H9 (cell line): ENCODE measurements around the gene ARHGAP22. TPM values are rescaled to one million over a fixed set of nuclear protein-coding genes. Genes with fewer than 3 reads are reported as not detected.

Experiments used
- DNase-seq: peaks from one replicate; pipeline ENCODE4 v3.0.0-alpha.2; 2017
- H2AFZ ChIP-seq: one replicate; pipeline ENCODE4 v1.6.1; 2013; ENCODE audit warnings: mild to moderate bottlenecking, low read length, control low read depth, moderate library complexity
- H2AK5ac ChIP-seq: 2 replicates; pipeline ENCODE4 v1.6.1; 2013; ENCODE audit warnings: low read length, control low read depth, mixed read lengths; ENCODE audit not compliant: insufficient read length
- H2BK120ac ChIP-seq: one replicate; pipeline ENCODE4 v1.6.1; 2013; ENCODE audit warnings: low read depth, mild to moderate bottlenecking, low read length, control low read depth, inconsistent platforms; ENCODE audit not compliant: poor library complexity, severe bottlenecking
- H2BK12ac ChIP-seq: 2 replicates; pipeline ENCODE4 v1.6.1; 2013; ENCODE audit warnings: low read length, control low read depth, mixed read lengths, low read depth; ENCODE audit not compliant: insufficient read length
- H2BK15ac ChIP-seq: 2 replicates; pipeline ENCODE4 v1.6.1; 2013; ENCODE audit warnings: low read depth, low read length, control low read depth
- H2BK20ac ChIP-seq: one replicate; pipeline ENCODE4 v1.6.1; 2013; ENCODE audit warnings: low read depth, mild to moderate bottlenecking, low read length, control low read depth, inconsistent platforms; ENCODE audit not compliant: poor library complexity, severe bottlenecking
- H2BK5ac ChIP-seq: 2 replicates; pipeline ENCODE4 v1.6.1; 2013; ENCODE audit warnings: low read length, control low read depth, mixed read lengths; ENCODE audit not compliant: insufficient read length
- H3K14ac ChIP-seq: 2 replicates; pipeline ENCODE4 v1.6.1; 2013; ENCODE audit warnings: low read length, control low read depth; ENCODE audit not compliant: insufficient read depth
- H3K18ac ChIP-seq: 2 replicates; pipeline ENCODE4 v1.6.1; 2013; ENCODE audit warnings: low read depth, mild to moderate bottlenecking, mixed read lengths, low read length, control low read depth; ENCODE audit not compliant: insufficient read length
- H3K23ac ChIP-seq: 2 replicates; pipeline ENCODE4 v1.6.1; 2013; ENCODE audit warnings: low read length, control low read depth, mixed read lengths, low read depth; ENCODE audit not compliant: insufficient read length
- H3K23me2 ChIP-seq: 2 replicates; pipeline ENCODE4 v1.6.1; 2013; ENCODE audit warnings: low read depth, mild to moderate bottlenecking, mixed read lengths, low read length, control low read depth; ENCODE audit not compliant: insufficient read length, poor library complexity, severe bottlenecking
- H3K27ac ChIP-seq: 2 replicates; pipeline ENCODE4 v1.5.1; 2013; ENCODE audit warnings: low read length, control low read depth, mixed read lengths, low read depth; ENCODE audit not compliant: insufficient read length
- H3K27me3 ChIP-seq: 2 replicates; pipeline ENCODE4 v1.6.1; 2013; ENCODE audit warnings: low read length, control low read depth, inconsistent platforms; ENCODE audit not compliant: insufficient read depth
- H3K4ac ChIP-seq: 2 replicates; pipeline ENCODE4 v1.6.1; 2013; ENCODE audit warnings: low read depth, mild to moderate bottlenecking, control low read depth, inconsistent platforms, low read length, moderate library complexity
- H3K4me1 ChIP-seq: 2 replicates; pipeline ENCODE4 v1.6.1; 2013; ENCODE audit warnings: low read length, control low read depth, inconsistent platforms; ENCODE audit not compliant: insufficient read depth
- H3K4me2 ChIP-seq: 2 replicates; pipeline ENCODE4 v1.6.1; 2013; ENCODE audit warnings: low read length, control low read depth, mixed read lengths; ENCODE audit not compliant: insufficient read length, insufficient read depth
- H3K56ac ChIP-seq: 2 replicates; pipeline ENCODE4 v1.6.1; 2013; ENCODE audit warnings: low read depth, mild to moderate bottlenecking, mixed read lengths, low read length, control low read depth; ENCODE audit not compliant: insufficient read length
- H3K79me1 ChIP-seq: 2 replicates; pipeline ENCODE4 v1.6.1; 2013; ENCODE audit warnings: low read depth, mild to moderate bottlenecking, moderate library complexity, low read length, control low read depth, inconsistent platforms; ENCODE audit not compliant: insufficient read depth, poor library complexity, severe bottlenecking
- H3K79me2 ChIP-seq: 2 replicates; pipeline ENCODE4 v1.6.1; 2013; ENCODE audit warnings: low read length, control low read depth, inconsistent platforms; ENCODE audit not compliant: insufficient read depth
- H3K9ac ChIP-seq: 2 replicates; pipeline ENCODE4 v1.6.1; 2013; ENCODE audit warnings: low read length, control low read depth, mixed read lengths; ENCODE audit not compliant: insufficient read length; ENCODE audit errors: extremely low read depth
- H3K9me3 ChIP-seq: one replicate; pipeline ENCODE4 v1.6.1; 2013; ENCODE audit warnings: low read depth, low read length, inconsistent platforms; ENCODE audit not compliant: control insufficient read depth
- H3T11ph ChIP-seq: one replicate; pipeline ENCODE4 v1.6.1; 2013; ENCODE audit warnings: mild to moderate bottlenecking, low read length, control low read depth, inconsistent platforms
- H4K20me1 ChIP-seq: one replicate; pipeline ENCODE4 v1.6.1; 2013; ENCODE audit not compliant: control insufficient read depth, insufficient read length, insufficient read depth
- H4K5ac ChIP-seq: 2 replicates; pipeline ENCODE4 v1.6.1; 2013; ENCODE audit warnings: low read depth, mild to moderate bottlenecking, mixed read lengths, low read length, control low read depth; ENCODE audit not compliant: insufficient read length
- H4K8ac ChIP-seq: replicated peaks from 2 replicates; pipeline ENCODE4 v1.6.1; 2013; ENCODE audit warnings: low read length, control low read depth, mixed read lengths, low read depth; ENCODE audit not compliant: insufficient read length
- H4K91ac ChIP-seq: 2 replicates; pipeline ENCODE4 v1.6.1; 2013; ENCODE audit warnings: low read depth, mild to moderate bottlenecking, moderate library complexity, mixed read lengths, low read length, control low read depth; ENCODE audit not compliant: insufficient read length
- H3K27ac Mint-ChIP-seq, 3 experiments: 2 replicates in 2 of 3; 3 replicates in 1 of 3; pipeline ENCODE4 v1.8.0; 2020 to 2021; ENCODE audit warnings: mixed read lengths in 3 of 3, mild to moderate bottlenecking in 1 of 3, moderate library complexity in 1 of 3
- H3K27me3 Mint-ChIP-seq: 2 replicates; pipeline ENCODE4 v1.8.0; 2021; ENCODE audit warnings: low read depth, mild to moderate bottlenecking, moderate library complexity, mixed read lengths
- H3K36me3 Mint-ChIP-seq, 3 experiments: 2 replicates in 2 of 3; 3 replicates in 1 of 3; pipeline ENCODE4 v1.8.0; 2020 to 2021; ENCODE audit warnings: low read depth in 3 of 3, mixed read lengths in 3 of 3; ENCODE audit not compliant: insufficient read depth in 1 of 3
- H3K4me1 Mint-ChIP-seq, 2 experiments: 2 replicates each; pipeline ENCODE4 v1.8.0; 2020; ENCODE audit warnings: mixed read lengths in 2 of 2
- H3K4me3 Mint-ChIP-seq, 2 experiments: 2 replicates in 1 of 2; 3 replicates in 1 of 2; pipeline ENCODE4 v1.8.0; 2020 to 2021; ENCODE audit warnings: mild to moderate bottlenecking in 2 of 2, mixed read lengths in 2 of 2, moderate library complexity in 1 of 2
- H3K9me3 Mint-ChIP-seq, 2 experiments: 2 replicates in 1 of 2; 3 replicates in 1 of 2; pipeline ENCODE4 v1.8.0; 2020; ENCODE audit warnings: mild to moderate bottlenecking in 2 of 2, mixed read lengths in 2 of 2, moderate library complexity in 1 of 2
- CTCF ChIP-seq: fragments of 200-600 bp; sonication (generic); conservative IDR thresholded peaks from 3 replicates; pipeline ENCODE4 v1.8.0; 2021; ENCODE audit warnings: antibody characterized with exemption, mild to moderate bottlenecking
- WGBS: extraction: QIAGEN DNeasy Blood & Tissue Kit; methylation state at CpG from one replicate; pipeline ENCODE4 v1.1.7; 2013; ENCODE audit warnings: missing lambda C conversion rate, low lambda C conversion rate, mixed read lengths; ENCODE audit not compliant: insufficient read length; ENCODE audit errors: extremely low coverage; 5-methylcytosine and 5-hydroxymethylcytosine counted together
- total RNA-seq: library from RNA; stranded (reverse); gene quantifications from 2 replicates; pipeline ENCODE4 v1.2.1, GENCODE V29; 2021

The ARHGAP22 gene
- total RNA-seq, 1 experiment from 2014 or later: 7.4 TPM

DNA sequence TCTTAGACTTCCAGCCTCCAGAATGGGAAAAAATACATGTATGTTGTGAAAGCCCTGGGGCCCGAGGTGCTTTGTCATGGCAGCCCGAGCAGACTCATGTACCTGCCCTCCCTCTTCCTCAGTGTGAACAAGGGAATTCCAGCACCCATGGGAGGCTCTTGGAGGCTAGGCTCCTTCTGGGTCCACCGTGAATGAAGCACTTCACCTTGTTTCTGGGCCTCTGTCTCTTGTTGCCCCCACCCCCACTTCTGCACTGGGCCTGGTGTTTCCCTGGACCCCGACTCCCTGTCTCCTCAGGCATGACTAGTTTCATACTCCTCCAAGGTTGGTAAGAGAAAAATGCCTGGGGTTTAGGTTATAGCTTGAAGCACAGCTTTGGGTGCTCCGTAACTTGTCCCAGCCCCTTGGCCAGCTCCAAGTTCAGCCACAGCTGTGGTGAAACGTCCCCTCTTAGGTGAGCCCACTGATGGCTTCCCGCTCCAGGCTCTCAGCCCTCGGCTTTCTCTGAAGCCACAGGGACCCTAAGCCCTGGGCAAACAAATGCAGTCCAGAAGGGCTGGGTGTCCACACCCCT is 30.2 kb upstream of the ARHGAP22 start:
- no peaks in the 10 kb centered on the region for H3K79me2 ChIP-seq
- H2AFZ ChIP-seq: no peak overlapping the region
- H2BK12ac ChIP-seq: no peak overlapping the region
- H3K36me3 Mint-ChIP-seq: no peaks in the 10 kb centered on the region; a peak in 2 of 7 replicates
- H2BK120ac ChIP-seq: no peak overlapping the region
- no peaks in the 10 kb centered on the region for H4K20me1 ChIP-seq
- H3K4me1 ChIP-seq: no peaks in the 10 kb centered on the region
- no peak overlapping the region for H3K18ac ChIP-seq
- H3T11ph ChIP-seq: no peak overlapping the region
- no peaks in the 10 kb centered on the region for H3K23me2 ChIP-seq
- H3K27ac Mint-ChIP-seq: no peak overlapping the region
- no peaks in the 10 kb centered on the region for H3K4me1 Mint-ChIP-seq
- H3K23ac ChIP-seq: no peak overlapping the region
- H3K14ac ChIP-seq: no peak overlapping the region
- H3K4me2 ChIP-seq: no peak overlapping the region
- H3K56ac ChIP-seq: no peak overlapping the region
- no peak overlapping the region for H3K4ac ChIP-seq
- no CpG with 5 or more reads among the region's 8 CpGs for WGBS
- peaks cover 12% of the 10 kb centered on the region for H3K27me3 Mint-ChIP-seq
- H2BK20ac ChIP-seq: no peak overlapping the region
- no peak for TF ChIP-seq CTCF
- no peak overlapping the region for H3K9ac ChIP-seq
- no peak for DNase-seq
- H3K27me3 ChIP-seq: no peaks in the 10 kb centered on the region
- no peak overlapping the region for H4K91ac ChIP-seq
- no peak overlapping the region for H2BK5ac ChIP-seq
- H2BK15ac ChIP-seq: no peak overlapping the region
- H3K79me1 ChIP-seq: no peaks in the 10 kb centered on the region
- H3K9me3 ChIP-seq: no peaks in the 10 kb centered on the region
- H2AK5ac ChIP-seq: no peak overlapping the region
- no peak overlapping the region for H4K5ac ChIP-seq
- H3K4me3 Mint-ChIP-seq: no peak overlapping the region
- no peaks in the 10 kb centered on the region; a peak in 1 of 5 replicates for H3K9me3 Mint-ChIP-seq
- no peak overlapping the region for H4K8ac ChIP-seq
- no peak overlapping the region for H3K27ac ChIP-seq
